SK-N-SH treated with all-trans-retinoic acid at 6 μM for 48 hours (cell line): ENCODE data around the gene RABGGTA.

Experiments
- ARNTL ChIP-seq: fragments of 450-650 bp; formaldehyde crosslinking; IDR thresholded peaks from 2 replicates; pipeline ENCODE4 v1.5.0; 2020; ENCODE audit warnings: low read depth, mild to moderate bottlenecking, moderate library complexity, borderline replicate concordance
- BACH2 ChIP-seq: fragments of 250-450 bp; sonication (Bioruptor Pico); IDR thresholded peaks from 2 replicates; pipeline ENCODE4 v1.9.0; 2021; ENCODE audit warnings: mild to moderate bottlenecking, borderline replicate concordance
- CREB5 ChIP-seq: fragments of 250-450 bp; sonication (Bioruptor Pico); IDR thresholded peaks from 2 replicates; pipeline ENCODE4 v1.5.1; 2020; ENCODE audit warnings: low read depth, mild to moderate bottlenecking, moderate library complexity
- CSDC2 ChIP-seq: fragments of 250-450 bp; sonication (Bioruptor Pico); IDR thresholded peaks from 2 replicates; pipeline ENCODE4 v1.5.0; 2020; ENCODE audit warnings: mild to moderate bottlenecking, moderate library complexity
- CSRNP3 ChIP-seq: fragments of 250-450 bp; sonication (Bioruptor Pico); IDR thresholded peaks from 2 replicates; pipeline ENCODE4 v1.5.1; 2021; ENCODE audit warnings: mild to moderate bottlenecking, moderate library complexity
- ESRRG ChIP-seq: fragments of 250-450 bp; sonication (Bioruptor Pico); IDR thresholded peaks from 2 replicates; pipeline ENCODE4 v1.6.1; 2021; ENCODE audit warnings: mild to moderate bottlenecking
- GLIS3 ChIP-seq: fragments of 250-450 bp; sonication (Bioruptor Pico); IDR thresholded peaks from 2 replicates; pipeline ENCODE4 v1.5.0; 2020; ENCODE audit warnings: mild to moderate bottlenecking, moderate library complexity
- OSR1 ChIP-seq: fragments of 250-450 bp; sonication (Bioruptor Pico); IDR thresholded peaks from 2 replicates; pipeline ENCODE4 v1.8.0; 2022; ENCODE audit warnings: moderate library complexity, mild to moderate bottlenecking, inconsistent platforms
- SNAI2 ChIP-seq: fragments of 250-450 bp; sonication (Bioruptor Pico); IDR thresholded peaks from 2 replicates; pipeline ENCODE4 v1.5.0; 2020; ENCODE audit warnings: mild to moderate bottlenecking, moderate library complexity
- TOX ChIP-seq: fragments of 250-450 bp; sonication (Bioruptor Pico); IDR thresholded peaks from 2 replicates; pipeline ENCODE4 v1.8.0; 2021; ENCODE audit warnings: mild to moderate bottlenecking, moderate library complexity, borderline replicate concordance
- ZNF565 ChIP-seq: fragments of 450-650 bp; formaldehyde crosslinking; conservative IDR thresholded peaks from 2 replicates; pipeline ENCODE4 v1.5.0; 2020; ENCODE audit warnings: low read depth, mild to moderate bottlenecking, moderate library complexity
- TF ChIP-seq, protein P1 (sequence below): fragments of 250-450 bp; sonication (Bioruptor Pico); IDR thresholded peaks from 2 replicates; pipeline ENCODE4 v1.8.0; 2021; ENCODE audit warnings: low read depth, mild to moderate bottlenecking, moderate library complexity, borderline replicate concordance
- TF ChIP-seq, protein P2 (sequence below): fragments of 250-450 bp; sonication (Bioruptor Pico); IDR thresholded peaks from 2 replicates; pipeline ENCODE4 v1.5.0; 2020; ENCODE audit warnings: mild to moderate bottlenecking, moderate library complexity
- TF ChIP-seq, protein P3 (sequence below): fragments of 250-450 bp; sonication (Bioruptor Pico); IDR thresholded peaks from 2 replicates; pipeline ENCODE4 v1.8.0; 2020; ENCODE audit warnings: mild to moderate bottlenecking, moderate library complexity, borderline replicate concordance

DNA sequence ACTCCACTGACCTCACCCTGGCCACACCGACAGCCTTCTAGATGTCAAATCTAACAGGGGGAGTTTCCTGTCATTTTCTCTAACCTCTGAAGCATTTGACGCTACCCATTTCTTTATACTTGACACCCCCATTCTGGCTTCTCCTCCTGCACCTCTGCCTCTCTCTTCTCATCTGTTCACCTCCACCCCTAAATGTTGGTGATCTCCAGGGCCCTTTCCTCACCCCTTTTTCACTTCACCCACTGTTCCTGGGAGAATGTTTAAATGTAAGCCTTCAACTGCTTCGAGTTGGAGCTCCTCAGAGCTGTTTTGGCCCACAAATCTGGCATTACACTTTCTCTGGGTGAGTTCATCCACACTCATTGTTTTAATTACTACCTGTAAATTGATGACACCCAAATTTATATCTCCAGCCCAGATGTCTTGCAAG lies 452 bp upstream of the RABGGTA start:
- TF ChIP-seq, protein P1, sequence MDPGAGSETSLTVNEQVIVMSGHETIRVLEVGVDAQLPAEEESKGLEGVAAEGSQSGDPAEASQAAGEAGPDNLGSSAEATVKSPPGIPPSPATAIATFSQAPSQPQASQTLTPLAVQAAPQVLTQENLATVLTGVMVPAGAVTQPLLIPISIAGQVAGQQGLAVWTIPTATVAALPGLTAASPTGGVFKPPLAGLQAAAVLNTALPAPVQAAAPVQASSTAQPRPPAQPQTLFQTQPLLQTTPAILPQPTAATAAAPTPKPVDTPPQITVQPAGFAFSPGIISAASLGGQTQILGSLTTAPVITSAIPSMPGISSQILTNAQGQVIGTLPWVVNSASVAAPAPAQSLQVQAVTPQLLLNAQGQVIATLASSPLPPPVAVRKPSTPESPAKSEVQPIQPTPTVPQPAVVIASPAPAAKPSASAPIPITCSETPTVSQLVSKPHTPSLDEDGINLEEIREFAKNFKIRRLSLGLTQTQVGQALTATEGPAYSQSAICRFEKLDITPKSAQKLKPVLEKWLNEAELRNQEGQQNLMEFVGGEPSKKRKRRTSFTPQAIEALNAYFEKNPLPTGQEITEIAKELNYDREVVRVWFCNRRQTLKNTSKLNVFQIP (CRISPR knock-in tag) = no peak
- no peak for TF ChIP-seq CSDC2 (CRISPR knock-in tag)
- no peak for TF ChIP-seq SNAI2 (CRISPR knock-in tag)
- TF ChIP-seq, protein P2, sequence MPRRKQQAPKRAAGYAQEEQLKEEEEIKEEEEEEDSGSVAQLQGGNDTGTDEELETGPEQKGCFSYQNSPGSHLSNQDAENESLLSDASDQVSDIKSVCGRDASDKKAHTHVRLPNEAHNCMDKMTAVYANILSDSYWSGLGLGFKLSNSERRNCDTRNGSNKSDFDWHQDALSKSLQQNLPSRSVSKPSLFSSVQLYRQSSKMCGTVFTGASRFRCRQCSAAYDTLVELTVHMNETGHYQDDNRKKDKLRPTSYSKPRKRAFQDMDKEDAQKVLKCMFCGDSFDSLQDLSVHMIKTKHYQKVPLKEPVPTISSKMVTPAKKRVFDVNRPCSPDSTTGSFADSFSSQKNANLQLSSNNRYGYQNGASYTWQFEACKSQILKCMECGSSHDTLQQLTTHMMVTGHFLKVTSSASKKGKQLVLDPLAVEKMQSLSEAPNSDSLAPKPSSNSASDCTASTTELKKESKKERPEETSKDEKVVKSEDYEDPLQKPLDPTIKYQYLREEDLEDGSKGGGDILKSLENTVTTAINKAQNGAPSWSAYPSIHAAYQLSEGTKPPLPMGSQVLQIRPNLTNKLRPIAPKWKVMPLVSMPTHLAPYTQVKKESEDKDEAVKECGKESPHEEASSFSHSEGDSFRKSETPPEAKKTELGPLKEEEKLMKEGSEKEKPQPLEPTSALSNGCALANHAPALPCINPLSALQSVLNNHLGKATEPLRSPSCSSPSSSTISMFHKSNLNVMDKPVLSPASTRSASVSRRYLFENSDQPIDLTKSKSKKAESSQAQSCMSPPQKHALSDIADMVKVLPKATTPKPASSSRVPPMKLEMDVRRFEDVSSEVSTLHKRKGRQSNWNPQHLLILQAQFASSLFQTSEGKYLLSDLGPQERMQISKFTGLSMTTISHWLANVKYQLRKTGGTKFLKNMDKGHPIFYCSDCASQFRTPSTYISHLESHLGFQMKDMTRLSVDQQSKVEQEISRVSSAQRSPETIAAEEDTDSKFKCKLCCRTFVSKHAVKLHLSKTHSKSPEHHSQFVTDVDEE (CRISPR knock-in tag) = no peak
- TF ChIP-seq CREB5 = no peak
- no peak for TF ChIP-seq CSRNP3
- TF ChIP-seq, protein P3, sequence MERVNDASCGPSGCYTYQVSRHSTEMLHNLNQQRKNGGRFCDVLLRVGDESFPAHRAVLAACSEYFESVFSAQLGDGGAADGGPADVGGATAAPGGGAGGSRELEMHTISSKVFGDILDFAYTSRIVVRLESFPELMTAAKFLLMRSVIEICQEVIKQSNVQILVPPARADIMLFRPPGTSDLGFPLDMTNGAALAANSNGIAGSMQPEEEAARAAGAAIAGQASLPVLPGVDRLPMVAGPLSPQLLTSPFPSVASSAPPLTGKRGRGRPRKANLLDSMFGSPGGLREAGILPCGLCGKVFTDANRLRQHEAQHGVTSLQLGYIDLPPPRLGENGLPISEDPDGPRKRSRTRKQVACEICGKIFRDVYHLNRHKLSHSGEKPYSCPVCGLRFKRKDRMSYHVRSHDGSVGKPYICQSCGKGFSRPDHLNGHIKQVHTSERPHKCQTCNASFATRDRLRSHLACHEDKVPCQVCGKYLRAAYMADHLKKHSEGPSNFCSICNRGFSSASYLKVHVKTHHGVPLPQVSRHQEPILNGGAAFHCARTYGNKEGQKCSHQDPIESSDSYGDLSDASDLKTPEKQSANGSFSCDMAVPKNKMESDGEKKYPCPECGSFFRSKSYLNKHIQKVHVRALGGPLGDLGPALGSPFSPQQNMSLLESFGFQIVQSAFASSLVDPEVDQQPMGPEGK (CRISPR knock-in tag) = no peak
- TF ChIP-seq GLIS3 (CRISPR knock-in tag) = no peak
- TF ChIP-seq TOX = no peak
- TF ChIP-seq ESRRG (CRISPR knock-in tag) = no peak
- TF ChIP-seq BACH2 (CRISPR knock-in tag) = no peak
- TF ChIP-seq ZNF565 (CRISPR knock-in tag) = no peak
- TF ChIP-seq ARNTL (CRISPR knock-in tag) = no peak
- TF ChIP-seq OSR1 (CRISPR knock-in tag) = no peak
